ENCODE results near the gene SVIL.

GRCh38 chr10:29514306-29514705, 120.5 kb downstream of the SVIL start:
- TF ChIP-seq, protein P1, sequence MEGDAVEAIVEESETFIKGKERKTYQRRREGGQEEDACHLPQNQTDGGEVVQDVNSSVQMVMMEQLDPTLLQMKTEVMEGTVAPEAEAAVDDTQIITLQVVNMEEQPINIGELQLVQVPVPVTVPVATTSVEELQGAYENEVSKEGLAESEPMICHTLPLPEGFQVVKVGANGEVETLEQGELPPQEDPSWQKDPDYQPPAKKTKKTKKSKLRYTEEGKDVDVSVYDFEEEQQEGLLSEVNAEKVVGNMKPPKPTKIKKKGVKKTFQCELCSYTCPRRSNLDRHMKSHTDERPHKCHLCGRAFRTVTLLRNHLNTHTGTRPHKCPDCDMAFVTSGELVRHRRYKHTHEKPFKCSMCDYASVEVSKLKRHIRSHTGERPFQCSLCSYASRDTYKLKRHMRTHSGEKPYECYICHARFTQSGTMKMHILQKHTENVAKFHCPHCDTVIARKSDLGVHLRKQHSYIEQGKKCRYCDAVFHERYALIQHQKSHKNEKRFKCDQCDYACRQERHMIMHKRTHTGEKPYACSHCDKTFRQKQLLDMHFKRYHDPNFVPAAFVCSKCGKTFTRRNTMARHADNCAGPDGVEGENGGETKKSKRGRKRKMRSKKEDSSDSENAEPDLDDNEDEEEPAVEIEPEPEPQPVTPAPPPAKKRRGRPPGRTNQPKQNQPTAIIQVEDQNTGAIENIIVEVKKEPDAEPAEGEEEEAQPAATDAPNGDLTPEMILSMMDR (IDR thresholded peaks at IDR 0.05), result no peak
- peak in 1 of 4 donors; percentile 9 for TF ChIP-seq POLR2AphosphoS5 (IDR thresholded peaks at IDR 0.05)
- no peak for TF ChIP-seq EP300 (IDR thresholded peaks at IDR 0.05)
